Erythroblast (primary cell): ENCODE data around the gene SYTL2.
"Not testable (repeated sequence)": the region's sequence is repeated elsewhere in the genome, so short reads cannot be mapped to it uniquely, and the experiment has no call there.

Experiments used
- GATA1 ChIP-seq: IDR thresholded peaks from 2 replicates; pipeline ENCODE4 v1.6.1; 2011; ENCODE audit warnings: low read depth, mild to moderate bottlenecking, control low read depth, low read length, moderate library complexity
- POLR2A ChIP-seq: IDR thresholded peaks from 2 replicates; pipeline ENCODE4 v1.6.1; 2011; ENCODE audit warnings: mild to moderate bottlenecking, low read length

GRCh38 chr11:85777603-85777972 is 33.4 kb downstream of the SYTL2 start:
- not testable (repeated sequence) for TF ChIP-seq POLR2A, GATA1
